ENCODE data around the gene GEN1.

The GEN1 gene

DNA sequence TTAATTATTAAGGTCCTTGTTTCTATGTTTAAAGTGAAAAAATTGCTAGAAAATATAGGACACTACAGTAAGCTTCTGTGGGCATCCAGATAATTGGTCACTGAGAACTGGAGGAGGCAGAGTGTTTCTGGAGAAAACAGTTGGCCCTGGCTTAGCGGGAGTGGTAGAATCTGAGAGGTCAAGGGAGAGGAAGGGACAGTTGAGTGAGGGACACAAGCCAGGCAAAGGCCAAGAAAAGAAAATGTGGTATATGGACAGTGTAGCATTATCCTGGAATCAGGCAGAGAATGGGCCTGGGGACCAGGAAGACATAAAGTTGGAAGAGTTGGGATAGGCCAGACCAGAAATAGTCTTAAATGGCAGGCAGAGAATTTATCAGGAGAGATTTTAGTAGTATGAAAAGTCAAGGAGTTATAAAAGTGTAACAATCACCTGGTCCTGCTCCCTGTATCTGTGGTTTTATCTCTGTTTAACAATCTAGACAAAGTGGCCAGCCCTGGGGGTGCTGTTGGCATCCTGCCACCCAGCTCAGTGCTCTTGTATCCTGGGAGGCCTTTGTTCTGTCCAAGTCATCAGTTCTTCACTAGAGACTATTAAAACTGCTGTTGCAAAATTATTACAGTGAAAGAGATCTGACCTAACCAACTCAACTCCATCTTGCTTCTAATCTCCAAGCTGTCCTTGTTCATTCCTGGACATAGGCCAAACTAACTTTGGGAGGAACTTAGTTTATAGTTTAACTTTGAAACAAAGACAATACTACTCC, 46.9 kb downstream of the GEN1 start:
- Histone ChIP-seq H3K9ac (ENCODE audit: low read depth, low read length) (no peak overlapping the region), H3K4me3 (ENCODE audit: low read depth in 1 of 2, low read length in 2 of 2) (no peak overlapping the region), H2AFZ (ENCODE audit: low read depth, low read length) (no peak overlapping the region), H3K4me1 (ENCODE audit: insufficient read depth, low read length) (no peaks in the 10 kb centered on the region), H3K79me2 (ENCODE audit: insufficient read depth, low read length) (no peaks in the 10 kb centered on the region), H3K36me3 (ENCODE audit: insufficient read depth, low read length) (no peaks in the 10 kb centered on the region), H4K20me1 (ENCODE audit: insufficient read depth, low read length) (no peaks in the 10 kb centered on the region), H3K9me3 (ENCODE audit: insufficient read depth, low read length, severe bottlenecking) (no peaks in the 10 kb centered on the region), H3K27me3 (ENCODE audit: insufficient read depth, low read length, poor library complexity) (peaks cover 12% of the 10 kb centered on the region), H3K27ac (ENCODE audit: low read length) (no peak overlapping the region), H3K4me2 (ENCODE audit: insufficient read depth, low read length) (no peak overlapping the region)
- ATAC-seq (ENCODE audit: insufficient read depth, low read depth), result no peak
- peak; percentile 11 for DNase-seq
- TF ChIP-seq, protein P1, sequence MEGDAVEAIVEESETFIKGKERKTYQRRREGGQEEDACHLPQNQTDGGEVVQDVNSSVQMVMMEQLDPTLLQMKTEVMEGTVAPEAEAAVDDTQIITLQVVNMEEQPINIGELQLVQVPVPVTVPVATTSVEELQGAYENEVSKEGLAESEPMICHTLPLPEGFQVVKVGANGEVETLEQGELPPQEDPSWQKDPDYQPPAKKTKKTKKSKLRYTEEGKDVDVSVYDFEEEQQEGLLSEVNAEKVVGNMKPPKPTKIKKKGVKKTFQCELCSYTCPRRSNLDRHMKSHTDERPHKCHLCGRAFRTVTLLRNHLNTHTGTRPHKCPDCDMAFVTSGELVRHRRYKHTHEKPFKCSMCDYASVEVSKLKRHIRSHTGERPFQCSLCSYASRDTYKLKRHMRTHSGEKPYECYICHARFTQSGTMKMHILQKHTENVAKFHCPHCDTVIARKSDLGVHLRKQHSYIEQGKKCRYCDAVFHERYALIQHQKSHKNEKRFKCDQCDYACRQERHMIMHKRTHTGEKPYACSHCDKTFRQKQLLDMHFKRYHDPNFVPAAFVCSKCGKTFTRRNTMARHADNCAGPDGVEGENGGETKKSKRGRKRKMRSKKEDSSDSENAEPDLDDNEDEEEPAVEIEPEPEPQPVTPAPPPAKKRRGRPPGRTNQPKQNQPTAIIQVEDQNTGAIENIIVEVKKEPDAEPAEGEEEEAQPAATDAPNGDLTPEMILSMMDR (IDR thresholded peaks at IDR 0.05; ENCODE audit: borderline replicate concordance, extremely low read depth, low read length, poor library complexity, severe bottlenecking), result no peak
- no peak for TF ChIP-seq EZH2 (IDR thresholded peaks at IDR 0.05; ENCODE audit: borderline replicate concordance, low read depth, low read length, severe bottlenecking)

DNA sequence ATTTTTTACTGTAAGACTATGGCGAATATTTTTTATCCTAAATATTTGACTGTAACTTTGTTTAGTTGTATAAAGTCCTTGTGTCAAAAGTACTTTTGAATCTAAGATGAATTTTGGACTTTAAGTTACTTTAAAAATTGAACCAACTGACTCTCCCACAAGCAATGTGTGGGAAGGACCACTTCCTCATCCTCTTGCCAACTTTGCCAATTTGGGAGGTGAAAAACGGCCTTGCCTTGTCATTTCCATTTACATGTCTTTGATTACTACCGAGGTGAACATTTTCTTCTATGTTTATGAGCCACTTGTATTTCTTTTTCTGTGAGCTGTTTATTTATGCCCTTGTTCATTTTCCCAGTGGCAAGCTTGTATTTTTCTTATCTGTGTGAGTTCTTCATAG, 49.6 kb downstream of the GEN1 start:
- ATAC-seq (ENCODE audit: insufficient read depth, low read depth), result no peak
- Histone ChIP-seq H3K9ac (ENCODE audit: low read depth, low read length) (no peak overlapping the region), H3K4me3 (ENCODE audit: low read depth in 1 of 2, low read length in 2 of 2) (no peak overlapping the region), H3K4me1 (ENCODE audit: insufficient read depth, low read length) (no peaks in the 10 kb centered on the region), H3K27ac (ENCODE audit: low read length) (no peak overlapping the region), H3K79me2 (ENCODE audit: insufficient read depth, low read length) (no peaks in the 10 kb centered on the region), H3K27me3 (ENCODE audit: insufficient read depth, low read length, poor library complexity) (peaks cover 8% of the 10 kb centered on the region), H3K4me2 (ENCODE audit: insufficient read depth, low read length) (no peak overlapping the region), H3K9me3 (ENCODE audit: insufficient read depth, low read length, severe bottlenecking) (no peaks in the 10 kb centered on the region), H3K36me3 (ENCODE audit: insufficient read depth, low read length) (no peaks in the 10 kb centered on the region), H2AFZ (ENCODE audit: low read depth, low read length) (no peak overlapping the region), H4K20me1 (ENCODE audit: insufficient read depth, low read length) (no peaks in the 10 kb centered on the region)
- TF ChIP-seq EZH2 (IDR thresholded peaks at IDR 0.05; ENCODE audit: borderline replicate concordance, low read depth, low read length, severe bottlenecking), result no peak
- TF ChIP-seq, protein P1 (IDR thresholded peaks at IDR 0.05; ENCODE audit: borderline replicate concordance, extremely low read depth, low read length, poor library complexity, severe bottlenecking), result no peak
- DNase-seq, result no peak

DNA sequence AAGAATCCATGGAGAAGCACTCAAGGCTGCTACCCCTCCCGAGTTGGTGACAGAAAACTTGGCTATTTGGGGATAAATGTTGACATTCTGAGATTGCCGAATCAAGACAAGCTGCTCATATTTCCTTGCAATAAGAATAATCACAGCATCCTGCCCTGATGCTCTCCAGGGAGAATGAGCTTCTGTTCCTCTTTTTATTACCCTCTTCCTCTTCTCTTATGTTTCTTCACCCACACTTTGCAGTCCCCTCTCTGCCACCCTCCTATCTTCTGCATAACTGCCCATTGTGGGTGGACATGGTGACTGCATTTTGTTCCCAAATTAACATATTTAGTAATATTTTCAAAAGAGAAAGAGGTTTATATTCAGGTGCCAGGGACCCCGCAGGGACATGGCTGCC, 50.4 kb downstream of the GEN1 start:
- DNase-seq, result no peak

More for the DNA sequence above, 50.4 kb downstream of the GEN1 start:
- no peaks in the 10 kb centered on the region for H3K9me3 ChIP-seq (ENCODE audit: insufficient read depth, low read length, severe bottlenecking)
- no peak overlapping the region for H3K4me3 ChIP-seq (ENCODE audit: low read depth in 1 of 2, low read length in 2 of 2)
- H3K27me3 ChIP-seq (ENCODE audit: insufficient read depth, low read length, poor library complexity), result peaks cover 8% of the 10 kb centered on the region
- no peaks in the 10 kb centered on the region for H4K20me1 ChIP-seq (ENCODE audit: insufficient read depth, low read length)
- H3K27ac ChIP-seq (ENCODE audit: low read length), result no peak overlapping the region
- no peak overlapping the region for H3K9ac ChIP-seq (ENCODE audit: low read depth, low read length)
- no peak for ATAC-seq (ENCODE audit: insufficient read depth, low read depth)
- H3K36me3 ChIP-seq (ENCODE audit: insufficient read depth, low read length), result no peaks in the 10 kb centered on the region
- no peak overlapping the region for H2AFZ ChIP-seq (ENCODE audit: low read depth, low read length)
- H3K79me2 ChIP-seq (ENCODE audit: insufficient read depth, low read length), result no peaks in the 10 kb centered on the region
- H3K4me1 ChIP-seq (ENCODE audit: insufficient read depth, low read length), result no peaks in the 10 kb centered on the region
- TF ChIP-seq, protein P1 (IDR thresholded peaks at IDR 0.05; ENCODE audit: borderline replicate concordance, extremely low read depth, low read length, poor library complexity, severe bottlenecking), result no peak
- TF ChIP-seq EZH2 (IDR thresholded peaks at IDR 0.05; ENCODE audit: borderline replicate concordance, low read depth, low read length, severe bottlenecking), result no peak
- H3K4me2 ChIP-seq (ENCODE audit: insufficient read depth, low read length), result no peak overlapping the region

Measured in DND-41 (cell line).